Prostate gland (tissue), 2 donors: ENCODE measurements around the gene NCBP1. TPM values are rescaled to one million over a fixed set of nuclear protein-coding genes. Genes with fewer than 3 reads are reported as not detected.

Experiments used
- DNase-seq: peaks from one replicate; pipeline ENCODE4 v3.0.0-alpha.2; 2019; ENCODE audit warnings: low spot score
- H3K27ac ChIP-seq, 2 donors: fragments of 200-600 bp; sonication (generic); 2 replicates each; pipeline ENCODE4 v1.5.1; 2017 to 2019
- H3K27me3 ChIP-seq: fragments of 200-600 bp; sonication (generic); replicated peaks from 2 replicates; pipeline ENCODE4 v1.5.1; 2019; ENCODE audit not compliant: insufficient read depth
- H3K36me3 ChIP-seq, 2 donors: fragments of 200-600 bp; sonication (generic); 1 replicate in 1 of 2; 2 replicates in 1 of 2; pipeline versions ENCODE4 v1.5.1 to v1.8.1; 2017 to 2019
- H3K4me1 ChIP-seq: fragments of 200-600 bp; sonication (generic); replicated peaks from 2 replicates; pipeline ENCODE4 v1.5.1; 2019
- H3K4me3 ChIP-seq, 2 donors: fragments of 200-600 bp; sonication (generic); 2 replicates each; pipeline ENCODE4 v1.5.1; 2017 to 2019
- H3K9me3 ChIP-seq: fragments of 200-600 bp; sonication (generic); 2 replicates; pipeline ENCODE4 v1.5.1; 2017
- POLR2A ChIP-seq: fragments of 450-650 bp; IDR thresholded peaks from one replicate; pipeline ENCODE4 v1.6.1; 2016; ENCODE audit warnings: antibody characterized with exemption, mild to moderate bottlenecking
- POLR2AphosphoS5 ChIP-seq: sonication (generic); formaldehyde crosslinking; IDR thresholded peaks from one replicate; pipeline ENCODE4 v1.6.1; 2017; ENCODE audit warnings: antibody characterized with exemption
- WGBS: methylation state at CpG from one replicate; pipeline ENCODE4 v1.1.5; 2018; 5-methylcytosine and 5-hydroxymethylcytosine counted together
- intact Hi-C: fragments of 100-400 bp; cut with DNase I; formaldehyde crosslinking; loops from one replicate; pipeline ENCODE4 v1.14.2; 2022
- total RNA-seq, 2 donors: library from RNA; depleted of rRNA; stranded (reverse); fragments of >200 nt; gene quantifications; one replicate each; pipeline ENCODE4 v1.1.0, GENCODE V29; 2016
- TF ChIP-seq, protein P1 (sequence below), 4 experiments: fragments of 200-600 bp in 2 of 4; fragments of 450-650 bp in 2 of 4; sonication (generic) in 2 of 4; IDR thresholded peaks; 1 replicate in 3 of 4; 2 replicates in 1 of 4; pipeline ENCODE4 v1.5.1; 2016 to 2019; ENCODE audit warnings: antibody characterized with exemption in 4 of 4, mild to moderate bottlenecking in 2 of 4, moderate library complexity in 2 of 4

The NCBP1 gene
- total RNA-seq, 2 donors from 2014 or later = 18.1 to 18.3 TPM

DNA sequence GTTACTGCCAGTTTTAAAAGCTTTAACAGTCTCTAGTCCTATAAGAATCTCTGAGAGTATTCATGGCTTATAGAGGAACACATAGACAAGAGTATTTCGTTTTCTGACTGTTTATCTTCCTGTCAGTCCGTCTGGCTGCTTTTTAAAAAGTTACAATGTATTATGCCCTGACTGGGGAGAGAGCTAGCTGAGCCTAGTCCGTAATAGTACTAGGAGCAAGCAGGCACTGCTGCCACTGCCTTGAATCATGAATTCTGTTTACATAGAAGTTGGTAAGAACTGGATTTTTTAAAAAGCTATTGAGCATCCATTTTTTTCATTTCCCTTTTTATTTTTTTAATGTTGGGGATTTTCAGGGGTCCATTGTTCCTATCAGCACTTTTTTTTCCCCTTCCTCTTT, 37.0 kb downstream of the NCBP1 start:
- intact Hi-C loops = no loop called here
- Histone ChIP-seq H3K27ac (no peak overlapping the region), H3K4me3 (no peak overlapping the region), H3K27me3 (no peaks in the 10 kb centered on the region), H3K36me3 (no peaks in the 10 kb centered on the region), H3K4me1 (no peaks in the 10 kb centered on the region), H3K9me3 (no peaks in the 10 kb centered on the region)
- TF ChIP-seq POLR2AphosphoS5 (no peak), POLR2A (no peak)
- TF ChIP-seq, protein P1, sequence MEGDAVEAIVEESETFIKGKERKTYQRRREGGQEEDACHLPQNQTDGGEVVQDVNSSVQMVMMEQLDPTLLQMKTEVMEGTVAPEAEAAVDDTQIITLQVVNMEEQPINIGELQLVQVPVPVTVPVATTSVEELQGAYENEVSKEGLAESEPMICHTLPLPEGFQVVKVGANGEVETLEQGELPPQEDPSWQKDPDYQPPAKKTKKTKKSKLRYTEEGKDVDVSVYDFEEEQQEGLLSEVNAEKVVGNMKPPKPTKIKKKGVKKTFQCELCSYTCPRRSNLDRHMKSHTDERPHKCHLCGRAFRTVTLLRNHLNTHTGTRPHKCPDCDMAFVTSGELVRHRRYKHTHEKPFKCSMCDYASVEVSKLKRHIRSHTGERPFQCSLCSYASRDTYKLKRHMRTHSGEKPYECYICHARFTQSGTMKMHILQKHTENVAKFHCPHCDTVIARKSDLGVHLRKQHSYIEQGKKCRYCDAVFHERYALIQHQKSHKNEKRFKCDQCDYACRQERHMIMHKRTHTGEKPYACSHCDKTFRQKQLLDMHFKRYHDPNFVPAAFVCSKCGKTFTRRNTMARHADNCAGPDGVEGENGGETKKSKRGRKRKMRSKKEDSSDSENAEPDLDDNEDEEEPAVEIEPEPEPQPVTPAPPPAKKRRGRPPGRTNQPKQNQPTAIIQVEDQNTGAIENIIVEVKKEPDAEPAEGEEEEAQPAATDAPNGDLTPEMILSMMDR (IDR thresholded peaks at IDR 0.05) = no peak
- no peak for DNase-seq
- 67% methylated on average over 3 of the region's 3 CpGs for WGBS

DNA sequence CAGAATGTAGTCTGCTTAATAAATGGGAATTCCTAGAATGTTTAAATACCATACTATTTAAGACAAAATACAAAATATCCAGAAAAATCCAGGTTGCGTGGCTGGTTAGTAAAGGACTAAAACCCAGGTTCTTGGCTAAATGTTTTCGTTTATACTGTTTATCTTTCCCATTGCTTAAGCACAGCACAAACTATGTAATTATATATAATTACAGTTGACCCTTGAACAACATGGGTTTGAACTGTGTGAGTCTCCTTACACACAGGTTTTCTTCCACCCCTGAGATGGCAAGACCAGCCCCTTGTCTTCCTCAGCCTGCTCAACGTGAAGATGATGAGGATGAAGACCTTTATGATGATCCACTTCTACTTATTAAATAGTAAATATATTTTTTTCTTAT, 38.8 kb downstream of the NCBP1 start:
- intact Hi-C loops = no loop called here
- no peaks in the 10 kb centered on the region for H3K36me3 ChIP-seq

DNA sequence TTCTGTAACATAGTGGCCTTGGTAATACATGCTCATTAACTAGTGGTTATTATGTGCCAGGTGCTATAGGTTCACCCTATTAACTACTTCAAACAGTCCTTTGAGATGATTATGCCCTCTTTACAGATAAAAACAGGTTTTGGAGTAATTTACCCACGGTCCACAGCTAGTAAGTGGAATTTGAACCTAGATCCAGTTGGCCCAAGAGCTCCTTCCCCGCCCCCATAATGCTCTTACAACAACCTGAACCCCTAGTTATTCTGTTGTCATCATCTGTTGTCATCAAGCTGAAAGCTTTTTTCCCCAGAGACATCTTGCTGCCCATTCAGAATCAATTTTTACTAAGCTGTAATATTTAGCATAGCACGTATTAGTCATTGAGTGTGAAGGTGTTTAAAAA, 40.3 kb downstream of the NCBP1 start:
- Histone ChIP-seq H3K4me3 (no peak overlapping the region), H3K4me1 (no peaks in the 10 kb centered on the region), H3K9me3 (no peaks in the 10 kb centered on the region), H3K27me3 (no peaks in the 10 kb centered on the region), H3K36me3 (no peaks in the 10 kb centered on the region), H3K27ac (no peak overlapping the region)
- 88% methylated on average over 3 of the region's 3 CpGs for WGBS
- intact Hi-C loops = no loop called here
- no peak for DNase-seq
- TF ChIP-seq, protein P1 (IDR thresholded peaks at IDR 0.05) = no peak
- no peak for TF ChIP-seq POLR2A
- no peak for TF ChIP-seq POLR2AphosphoS5

More for the DNA sequence above, 38.8 kb downstream of the NCBP1 start:
- TF ChIP-seq POLR2A = no peak
- TF ChIP-seq POLR2AphosphoS5 = no peak
- TF ChIP-seq, protein P1 (IDR thresholded peaks at IDR 0.05) = no peak
- no peaks in the 10 kb centered on the region for H3K9me3 ChIP-seq
- no peak for DNase-seq
- H3K27me3 ChIP-seq = no peaks in the 10 kb centered on the region
- H3K4me3 ChIP-seq = no peak overlapping the region
- 81% methylated on average over 3 of the region's 3 CpGs for WGBS
- no peaks in the 10 kb centered on the region for H3K4me1 ChIP-seq
- no peak overlapping the region for H3K27ac ChIP-seq

DNA sequence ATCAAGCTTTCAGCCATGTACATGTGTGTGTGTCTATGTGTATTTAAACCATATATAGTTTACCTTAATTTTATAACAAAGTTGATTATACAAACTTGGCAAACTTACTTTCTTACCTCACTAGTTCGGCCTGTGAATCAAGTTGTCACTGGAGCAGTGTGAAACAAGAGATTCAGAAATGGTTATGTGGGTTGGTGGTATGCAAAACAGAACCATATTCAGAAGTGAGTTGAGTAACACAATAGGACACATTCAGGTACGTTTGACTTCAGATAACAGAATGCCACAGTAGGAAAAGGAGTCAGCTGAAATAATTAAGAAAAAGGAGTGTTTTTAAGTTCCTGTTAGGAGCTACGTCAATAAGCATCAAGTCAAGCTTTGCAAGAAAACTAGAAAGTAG, 42.0 kb downstream of the NCBP1 start:
- WGBS = 65% methylated on average over 3 of the region's 3 CpGs
- TF ChIP-seq POLR2AphosphoS5 (no peak), POLR2A (no peak)
- TF ChIP-seq, protein P1 (IDR thresholded peaks at IDR 0.05) = no peak
- Histone ChIP-seq H3K27me3 (no peaks in the 10 kb centered on the region), H3K36me3 (no peaks in the 10 kb centered on the region), H3K9me3 (no peaks in the 10 kb centered on the region), H3K4me1 (no peaks in the 10 kb centered on the region), H3K27ac (no peak overlapping the region), H3K4me3 (no peak overlapping the region)
- intact Hi-C loops = no loop called here
- no peak for DNase-seq

DNA sequence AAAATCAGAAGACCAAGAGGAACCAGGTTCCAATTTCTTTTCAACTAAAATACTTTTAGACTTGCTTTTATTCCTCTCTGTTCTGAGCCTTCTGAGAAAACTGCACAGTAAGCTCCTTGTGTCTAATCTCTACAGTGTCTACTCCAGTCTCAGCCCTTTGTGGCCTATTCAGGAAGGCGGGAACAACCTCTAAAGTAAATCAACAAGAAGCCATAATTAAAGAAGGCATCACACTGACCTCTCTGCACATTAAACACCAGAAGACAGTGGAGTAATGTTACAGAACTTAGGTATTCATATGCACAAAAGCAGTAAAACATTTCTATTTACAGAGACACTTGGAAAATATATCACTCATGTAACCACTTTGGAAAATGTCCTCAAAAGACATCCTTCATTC, 48.6 kb downstream of the NCBP1 start:
- 88% methylated on average over 1 of the region's 1 CpG for WGBS
- Histone ChIP-seq H3K36me3 (peaks cover 3 to 6% of the 10 kb centered on the region in 2 donors), H3K27me3 (no peaks in the 10 kb centered on the region), H3K4me3 (no peak overlapping the region), H3K4me1 (no peaks in the 10 kb centered on the region), H3K27ac (no peak overlapping the region), H3K9me3 (no peaks in the 10 kb centered on the region)
- TF ChIP-seq, protein P1 (IDR thresholded peaks at IDR 0.05) = no peak
- TF ChIP-seq POLR2A = no peak
- TF ChIP-seq POLR2AphosphoS5 = no peak
- DNase-seq = no peak
- intact Hi-C loops = no loop called here
